Fibroblast of lung (primary cell): ENCODE results near the gene MEIS2. TPM values are rescaled to one million over a fixed set of nuclear protein-coding genes. Genes with fewer than 3 reads are reported as not detected.

ENCODE experiments used
- DNase-seq, 2 donors: peaks; one replicate each; pipeline versions ENCODE4 v3.0.0 to v3.0.0-alpha.2; 2010; ENCODE audit warnings: low read depth in 2 of 2
- H2AFZ ChIP-seq: 2 replicates; pipeline ENCODE4 v1.5.1; 2012; ENCODE audit warnings: low read length, control low read depth, inconsistent platforms
- H3K27ac ChIP-seq: 2 replicates; pipeline ENCODE4 v1.5.1; 2011; ENCODE audit warnings: low read length, control low read depth; ENCODE audit not compliant: insufficient read depth
- H3K27me3 ChIP-seq: 2 replicates; pipeline ENCODE4 v1.5.1; 2011; ENCODE audit warnings: mild to moderate bottlenecking, low read length; ENCODE audit not compliant: control insufficient read depth, insufficient read depth
- H3K36me3 ChIP-seq: 2 replicates; pipeline ENCODE4 v1.5.1; 2011; ENCODE audit warnings: low read length; ENCODE audit not compliant: control insufficient read depth, insufficient read depth
- H3K4me1 ChIP-seq: 2 replicates; pipeline ENCODE4 v1.5.1; 2011; ENCODE audit warnings: low read length; ENCODE audit not compliant: control insufficient read depth, insufficient read depth; ENCODE audit errors: extremely low read depth
- H3K4me2 ChIP-seq: 2 replicates; pipeline ENCODE4 v1.5.1; 2011; ENCODE audit warnings: low read length, control low read depth; ENCODE audit not compliant: insufficient read depth; ENCODE audit errors: extremely low read depth
- H3K4me3 ChIP-seq, 4 experiments: fragments of 200-600 bp in 1 of 4; sonication (generic) in 1 of 4; replicated peaks in 1 of 4; 2 replicates each; pipeline ENCODE4 v1.5.1; 2011 to 2016; ENCODE audit warnings: low read length in 4 of 4, low read depth in 3 of 4, mild to moderate bottlenecking in 3 of 4, control low read depth in 2 of 4, inconsistent platforms in 1 of 4, mixed read lengths in 1 of 4; ENCODE audit not compliant: insufficient read depth in 1 of 4; ENCODE audit errors: control extremely low read depth in 1 of 4
- H3K79me2 ChIP-seq: 2 replicates; pipeline ENCODE4 v1.5.1; 2012; ENCODE audit warnings: mild to moderate bottlenecking, low read length, inconsistent platforms; ENCODE audit not compliant: control insufficient read depth, insufficient read depth
- H3K9ac ChIP-seq: 2 replicates; pipeline ENCODE4 v1.5.1; 2011; ENCODE audit warnings: mild to moderate bottlenecking, low read length, control low read depth; ENCODE audit not compliant: insufficient read depth
- H3K9me3 ChIP-seq: 2 replicates; pipeline ENCODE4 v1.5.1; 2012; ENCODE audit warnings: low read depth, low read length; ENCODE audit not compliant: control insufficient read depth, insufficient read depth
- H4K20me1 ChIP-seq: 2 replicates; pipeline ENCODE4 v1.5.1; 2011; ENCODE audit warnings: low read length; ENCODE audit not compliant: control insufficient read depth, insufficient read depth; ENCODE audit errors: extremely low read depth
- CTCF ChIP-seq, 2 donors: IDR thresholded peaks in 1 of 2; conservative IDR thresholded peaks in 1 of 2; 1 replicate in 1 of 2; 2 replicates in 1 of 2; pipeline ENCODE4 v1.5.1; 2011 to 2012; ENCODE audit warnings: low read length in 2 of 2, control low read depth in 1 of 2, inconsistent platforms in 1 of 2, low read depth in 1 of 2, mild to moderate bottlenecking in 1 of 2
- EZH2 ChIP-seq: IDR thresholded peaks from 2 replicates; pipeline ENCODE4 v1.5.1; 2012; ENCODE audit warnings: low read length, control low read depth, mild to moderate bottlenecking; ENCODE audit errors: missing control alignments
- polyA plus RNA-seq, 2 donors: library from polyadenylated mRNA; depleted of rRNA in 1 of 2; stranded (reverse) in 1 of 2; unstranded in 1 of 2; fragments of >200 nt; gene quantifications; 2 replicates each; pipeline ENCODE4 v1.2.1, GENCODE V29; 2011 to 2012; ENCODE audit warnings: missing spikeins in 1 of 2
- total RNA-seq: library from RNA; depleted of rRNA; stranded (reverse); fragments of >200 nt; gene quantifications from 2 replicates; pipeline ENCODE4 v1.2.1, GENCODE V29; 2014

Gene MEIS2
- total and polyA plus RNA-seq, 2 donors (not counting 1 experiment from before 2014, with no cell fraction given), result 31.0 to 37.1 TPM

GRCh38 chr15:37099319-37100108, 835 bp downstream of the MEIS2 start:
- Histone ChIP-seq H4K20me1 (no peaks in the 10 kb centered on the region), H3K9me3 (no peaks in the 10 kb centered on the region), H3K4me3 (peak overlapping the region; percentile 84 to 98 (median 95)), H3K27me3 (no peaks in the 10 kb centered on the region), H3K9ac (peak overlapping the region; percentile 82), H2AFZ (peak overlapping the region; percentile 27), H3K4me2 (peak overlapping the region; percentile 75), H3K27ac (peak overlapping the region; percentile 91), H3K36me3 (peaks cover 6% of the 10 kb centered on the region), H3K4me1 (no peaks in the 10 kb centered on the region), H3K79me2 (peaks cover 48% of the 10 kb centered on the region)
- peak; percentile 49 to 63 for DNase-seq
- TF ChIP-seq EZH2 (no peak), CTCF (conservative IDR thresholded peaks at IDR 0.05 in 1 of 2, IDR thresholded peaks at IDR 0.05 in 1 of 2; ENCODE audit: low read depth in 1 of 2, low read length in 2 of 2) (no peak)

GRCh38 chr15:37098468-37099318, 1.7 kb downstream of the MEIS2 start:
- H3K9me3 ChIP-seq, result no peaks in the 10 kb centered on the region
- peak overlapping the region; percentile 84 to 98 (median 95) for H3K4me3 ChIP-seq
- no peak for TF ChIP-seq CTCF (conservative IDR thresholded peaks at IDR 0.05 in 1 of 2, IDR thresholded peaks at IDR 0.05 in 1 of 2; ENCODE audit: low read depth in 1 of 2, low read length in 2 of 2)
- no peak for TF ChIP-seq EZH2
- peak overlapping the region; percentile 91 for H3K27ac ChIP-seq
- H4K20me1 ChIP-seq, result no peaks in the 10 kb centered on the region
- DNase-seq, result peak in 1 of 2 donors; percentile 55
- peaks cover 52% of the 10 kb centered on the region for H3K79me2 ChIP-seq
- peak overlapping the region; percentile 45 for H2AFZ ChIP-seq
- peak overlapping the region; percentile 81 for H3K9ac ChIP-seq
- H3K4me1 ChIP-seq, result no peaks in the 10 kb centered on the region
- peak overlapping the region; percentile 40 for H3K4me2 ChIP-seq
- H3K27me3 ChIP-seq, result no peaks in the 10 kb centered on the region
- peaks cover 6% of the 10 kb centered on the region for H3K36me3 ChIP-seq
